Erythroblast (primary cell): ENCODE data around the gene NKX6-1.

Experiments used
- GATA1 ChIP-seq: IDR thresholded peaks from 2 replicates; pipeline ENCODE4 v1.6.1; 2011; ENCODE audit warnings: low read depth, mild to moderate bottlenecking, control low read depth, low read length, moderate library complexity
- POLR2A ChIP-seq: IDR thresholded peaks from 2 replicates; pipeline ENCODE4 v1.6.1; 2011; ENCODE audit warnings: mild to moderate bottlenecking, low read length

DNA sequence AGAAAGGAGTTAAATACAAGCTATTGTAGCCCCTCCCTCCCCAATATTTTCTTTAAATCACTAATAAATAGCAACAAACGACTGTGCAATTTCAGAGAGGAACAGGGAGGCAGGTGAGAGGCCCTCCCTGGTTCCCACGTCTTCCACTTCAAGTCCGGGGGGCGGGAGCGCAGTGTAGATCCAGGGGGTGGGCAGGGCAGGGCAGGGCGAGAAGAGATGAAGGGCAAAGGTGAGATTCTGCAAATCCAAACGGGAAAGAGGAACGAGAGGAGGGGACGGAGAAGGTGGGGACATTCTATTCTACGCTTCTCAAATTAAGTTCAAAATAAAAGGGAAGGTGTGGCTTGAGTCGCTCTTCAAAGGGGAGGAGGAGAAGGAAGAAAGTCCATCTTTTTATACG is 6.8 kb downstream of the NKX6-1 start:
- TF ChIP-seq POLR2A (no peak), GATA1 (no peak)
